GM21619 (cell line): ENCODE results near the gene CCDC190.
"Not testable (repeated sequence)": the region's sequence is repeated elsewhere in the genome, so short reads cannot be mapped to it uniquely, and the experiment has no call there.

ENCODE experiments used
- ATAC-seq: cut with Tn5 transposase; IDR thresholded peaks from one replicate; pipeline ENCODE4 v1.9.1; 2021; ENCODE audit not compliant: unreplicated experiment

The CCDC190 gene, protein sequence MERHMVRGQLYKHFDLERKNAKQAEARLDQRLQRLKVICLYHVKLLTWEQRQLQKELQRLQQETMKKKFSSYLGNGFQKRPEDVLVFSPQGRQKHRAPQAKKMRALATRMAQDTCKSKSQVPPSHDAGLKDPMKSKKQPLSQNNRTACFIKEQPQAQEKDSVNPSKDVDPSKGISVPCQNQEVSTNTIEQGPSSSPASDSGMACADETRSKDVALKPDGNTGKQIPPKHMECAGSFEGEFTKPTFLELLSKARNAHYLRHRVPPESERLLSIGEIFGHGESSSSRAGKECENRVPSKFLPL

GRCh38 chr1:162861101-162861500 is at the start of gene CCDC190:
TSS of gene CCDC190 (minus strand) at chr1:162861175. CDS start at chr1:162859646, 1,529 bp downstream.
- no peak for ATAC-seq

DNA sequence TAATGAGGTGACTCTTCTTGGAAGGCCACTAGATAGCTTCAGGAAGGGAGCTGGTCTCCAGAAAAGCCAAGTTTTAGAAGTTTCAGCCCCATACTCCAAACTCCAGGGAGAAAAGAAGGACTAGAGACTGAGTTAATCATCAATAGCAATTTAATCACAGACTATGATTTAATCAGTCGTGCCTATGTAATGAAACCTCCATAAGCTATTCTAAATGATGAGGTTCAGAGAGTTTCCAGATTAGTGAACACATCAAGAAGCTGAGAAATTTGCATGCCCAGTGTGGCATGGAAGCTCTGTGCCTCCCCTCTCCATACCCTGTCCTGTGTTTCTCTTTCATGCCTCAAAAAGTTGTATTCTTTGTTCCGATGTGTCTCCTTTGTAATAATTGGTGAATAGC is 49.2 kb upstream of the CCDC190 start:
- ATAC-seq, result no peak

DNA sequence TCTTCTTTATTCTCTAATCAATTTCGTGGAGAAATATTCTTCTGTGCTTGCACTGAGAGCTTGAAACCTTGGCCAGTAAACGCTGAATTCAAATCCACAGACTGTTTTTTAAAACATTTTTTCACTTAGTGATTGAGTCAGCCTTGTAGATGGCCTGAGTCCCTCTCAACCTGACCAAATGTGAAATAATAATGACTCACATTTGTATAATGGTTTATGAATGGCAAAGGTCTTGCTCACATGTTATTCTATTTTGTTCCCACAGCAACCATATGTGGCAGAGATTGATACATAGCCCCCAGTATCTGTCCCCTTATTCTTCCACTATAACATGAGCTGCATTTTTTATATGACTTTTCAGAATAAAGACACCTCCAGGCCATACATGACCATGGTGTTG is 47.8 kb upstream of the CCDC190 start:
- ATAC-seq, result no peak

GRCh38 chr1:162908236-162908635 is 47.3 kb upstream of the CCDC190 start:
- no peak for ATAC-seq

DNA sequence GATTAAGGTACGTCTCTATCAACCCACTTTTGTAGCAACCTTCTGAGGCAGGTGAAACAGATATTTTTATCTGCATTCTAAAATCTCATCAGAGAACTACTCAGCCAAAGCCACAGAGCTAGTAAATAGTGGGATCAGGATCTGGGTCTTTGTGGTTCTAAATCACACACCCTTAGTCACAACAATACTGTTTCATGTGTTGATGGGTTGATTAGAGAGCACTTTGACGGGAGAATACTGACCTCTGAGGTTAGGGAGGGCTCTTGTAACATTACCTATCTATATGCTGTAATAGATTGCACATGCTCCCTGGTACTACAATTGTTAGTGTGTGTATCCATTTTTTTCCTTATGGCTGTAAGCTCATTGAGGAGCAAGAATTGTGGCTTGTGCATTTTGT is 45.5 kb upstream of the CCDC190 start:
- ATAC-seq, result no peak

- no peak for ATAC-seq
Measured at GRCh38 chr1:162905174-162906158, 44.5 kb upstream of the CCDC190 start.

DNA sequence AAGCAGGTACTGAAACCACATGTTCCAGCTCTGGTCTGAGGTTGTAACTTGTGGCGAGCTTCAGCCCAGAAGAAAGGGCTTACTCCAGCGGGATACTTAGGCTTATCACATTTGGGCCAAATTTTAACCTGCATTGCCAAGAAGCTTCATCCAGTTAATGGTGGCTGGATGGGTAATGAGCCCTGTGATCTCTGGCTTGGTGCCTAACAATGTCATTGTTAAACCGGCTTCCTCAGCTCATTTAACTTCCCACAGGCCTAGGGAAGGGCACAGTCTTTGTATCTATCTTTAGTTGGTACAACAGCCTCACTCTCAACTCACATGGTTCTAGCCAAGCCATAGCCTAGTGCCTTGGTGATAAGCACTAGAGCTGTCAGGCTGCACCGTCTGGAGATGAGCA is 43.6 kb upstream of the CCDC190 start:
- no peak for ATAC-seq

DNA sequence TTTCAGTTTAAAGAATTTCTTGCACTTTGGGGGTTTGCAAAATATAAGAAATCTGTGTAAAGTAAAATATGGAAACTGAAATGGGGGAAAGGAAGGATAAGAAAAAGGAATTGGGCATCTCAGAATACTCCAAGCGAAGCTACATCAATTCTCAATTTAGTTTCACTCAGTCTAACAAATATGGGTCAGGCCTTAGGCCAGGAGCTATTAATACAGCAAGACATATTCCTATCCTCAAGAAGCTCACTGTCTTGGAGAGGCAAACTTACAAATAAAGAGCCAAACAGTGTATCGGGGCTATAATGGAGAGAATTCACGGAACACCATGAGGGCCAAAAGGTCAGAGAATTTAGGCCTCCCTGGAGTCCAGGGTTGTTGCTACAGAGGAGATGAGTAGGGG is 43.0 kb upstream of the CCDC190 start:
- no peak for ATAC-seq

GRCh38 chr1:162903246-162903645 is 42.3 kb upstream of the CCDC190 start:
- ATAC-seq, result no peak

- ATAC-seq, result no peak
Measured at GRCh38 chr1:162902416-162902815, 41.4 kb upstream of the CCDC190 start.

DNA sequence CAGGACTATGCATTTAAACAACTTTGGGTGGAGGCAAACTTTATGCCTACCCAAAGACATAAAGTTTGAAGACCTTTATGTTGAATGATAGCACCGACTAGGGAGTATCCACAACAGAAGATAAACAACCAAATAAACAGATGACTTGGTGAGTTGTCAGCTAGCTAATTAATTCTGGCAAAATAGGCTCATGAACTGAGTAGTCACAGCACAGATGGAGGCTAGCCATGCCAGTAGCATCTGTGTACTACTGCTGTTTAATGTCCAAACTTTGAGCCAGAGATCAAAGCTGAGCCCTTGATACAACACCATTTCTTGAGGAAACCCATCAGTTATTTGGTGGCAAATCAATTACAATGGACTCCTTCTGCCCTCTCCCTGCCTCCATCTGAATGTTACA is 40.3 kb upstream of the CCDC190 start:
- ATAC-seq, result no peak

DNA sequence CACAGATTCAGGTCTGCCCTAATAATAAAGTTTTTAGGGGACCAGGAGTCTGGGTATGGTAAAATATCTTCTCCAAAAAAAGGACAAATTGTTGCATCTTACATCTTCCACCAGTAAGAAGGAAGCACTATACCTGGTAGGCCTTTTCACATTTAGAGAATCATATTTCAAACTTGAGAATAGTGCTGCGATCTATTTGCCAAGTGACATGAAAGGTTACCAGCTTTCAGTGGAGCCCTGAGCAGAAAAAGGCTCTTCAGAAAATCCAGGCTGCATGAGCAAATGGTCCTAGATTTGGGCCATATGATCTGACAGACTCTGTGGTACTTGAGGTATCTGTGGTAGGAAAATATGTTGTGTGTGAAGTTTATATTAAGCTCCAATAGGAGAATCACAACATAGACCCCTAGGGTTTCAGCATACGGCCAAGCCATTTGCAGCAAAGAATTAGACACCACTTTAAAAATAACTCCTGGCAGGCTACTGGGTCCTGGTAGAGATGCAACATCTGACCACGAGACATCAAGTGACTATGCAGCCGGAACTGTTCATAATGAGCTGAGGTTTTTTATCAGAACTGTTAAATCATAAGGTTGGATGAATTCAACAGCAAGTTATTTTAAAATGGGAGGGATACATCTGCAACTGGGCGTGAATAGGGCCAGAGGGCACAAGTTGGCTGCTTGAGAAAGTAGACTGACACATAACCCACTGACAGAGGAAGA is 38.6 kb upstream of the CCDC190 start:
- ATAC-seq, result no peak

- no peak for ATAC-seq
Measured at GRCh38 chr1:162893612-162893908, 32.6 kb upstream of the CCDC190 start.

GRCh38 chr1:162892906-162893611 is 32.1 kb upstream of the CCDC190 start:
- no peak for ATAC-seq

DNA sequence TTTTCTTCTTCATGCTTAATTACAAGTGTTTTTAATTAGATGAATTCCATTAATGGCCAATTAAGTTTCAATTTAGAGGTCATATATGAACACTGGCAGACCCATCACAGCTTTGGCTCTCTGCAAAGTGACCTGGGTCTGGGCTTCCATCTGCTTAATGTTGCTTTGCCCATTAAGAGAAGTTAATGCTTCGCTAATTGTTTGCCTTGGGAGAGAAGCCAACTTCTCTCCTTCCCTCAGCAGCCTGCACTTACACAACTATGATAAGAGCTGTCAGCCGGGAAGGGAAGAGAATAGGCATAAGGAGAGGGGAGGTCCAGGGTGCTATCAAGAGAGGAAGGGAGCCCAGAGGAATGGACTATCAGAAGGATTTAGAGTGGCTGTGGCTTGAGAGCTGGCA is 29.0 kb upstream of the CCDC190 start:
- no peak for ATAC-seq

- ATAC-seq, result no peak
Measured at GRCh38 chr1:162886705-162887104, 25.7 kb upstream of the CCDC190 start.

DNA sequence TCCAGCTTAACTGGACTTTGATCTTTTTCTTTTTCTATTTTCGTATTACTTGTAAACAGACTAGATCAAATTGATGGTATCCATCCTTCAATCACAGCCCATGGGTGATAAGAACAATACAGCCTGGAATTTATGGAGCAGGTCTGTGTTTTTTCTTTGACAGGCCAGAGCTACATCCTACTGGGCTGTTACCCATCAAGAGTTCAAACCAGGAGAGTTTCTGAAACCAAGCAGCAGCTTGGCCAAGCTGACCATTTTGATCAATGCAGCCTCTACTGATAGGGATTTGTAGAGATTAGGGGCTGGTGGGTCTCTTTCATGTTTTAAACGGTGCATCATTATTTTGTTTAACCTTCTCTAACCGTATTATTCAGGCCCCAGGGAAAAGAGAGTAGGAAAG is 24.3 kb upstream of the CCDC190 start:
- no peak for ATAC-seq

GRCh38 chr1:162884831-162885230 is 23.9 kb upstream of the CCDC190 start:
- ATAC-seq, result no peak

DNA sequence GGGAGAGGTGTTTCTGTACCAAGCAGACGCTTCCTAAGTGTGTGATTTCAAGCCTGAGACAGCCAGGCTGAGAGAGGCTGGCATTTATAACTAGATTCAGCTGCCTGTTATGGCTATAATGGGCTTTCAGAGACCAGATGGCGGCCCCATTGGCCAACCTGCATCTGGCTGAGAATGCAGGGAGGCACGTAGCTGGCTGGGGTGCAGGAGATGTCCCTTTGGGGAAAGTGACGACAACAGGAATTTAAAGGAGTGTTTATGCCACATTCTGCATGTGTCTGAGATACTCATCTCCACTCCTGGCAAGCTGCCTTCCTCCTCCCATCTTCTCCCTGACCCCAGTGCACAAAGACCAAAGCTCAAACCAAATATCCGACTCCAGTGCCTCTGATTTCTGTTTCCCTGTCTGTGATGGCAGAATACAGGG is 21.3 kb upstream of the CCDC190 start:
- no peak for ATAC-seq

DNA sequence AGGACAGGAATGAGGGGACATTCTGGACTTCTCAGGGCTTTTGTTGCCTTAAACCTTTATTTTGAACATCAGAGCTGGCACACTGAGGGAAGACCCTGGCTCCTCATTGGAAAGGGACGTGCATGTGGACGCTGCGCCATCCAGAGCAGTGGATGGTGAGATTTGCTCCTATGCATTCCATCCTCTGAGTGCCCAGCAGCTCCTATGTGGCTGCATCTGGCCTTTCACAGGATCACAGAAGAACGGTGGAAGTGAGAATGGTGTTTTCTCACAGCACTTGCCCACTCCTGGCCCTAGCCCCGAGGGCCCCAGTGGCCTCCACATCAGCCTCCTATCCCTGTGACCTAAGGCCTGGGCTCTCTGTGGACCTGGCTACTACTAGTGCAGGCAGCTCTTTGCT is 20.6 kb upstream of the CCDC190 start:
- no peak for ATAC-seq

GRCh38 chr1:162880617-162881016 is 19.6 kb upstream of the CCDC190 start:
- ATAC-seq, result not testable (repeated sequence)
